Stimulated activated CD8-positive, alpha-beta memory T cell treated with anti-CD3 and anti-CD28 coated beads, Interleukin-4, amount 100 ng/mL, for 1 hour (primary cell): ENCODE results near the gene ME3.

Source experiments
- DNase-seq, 2 donors: peaks; one replicate each; pipeline ENCODE4 v3.0.0-alpha.2; 2020; ENCODE audit warnings: low read depth in 2 of 2, low spot score in 1 of 2

Gene ME3

DNA sequence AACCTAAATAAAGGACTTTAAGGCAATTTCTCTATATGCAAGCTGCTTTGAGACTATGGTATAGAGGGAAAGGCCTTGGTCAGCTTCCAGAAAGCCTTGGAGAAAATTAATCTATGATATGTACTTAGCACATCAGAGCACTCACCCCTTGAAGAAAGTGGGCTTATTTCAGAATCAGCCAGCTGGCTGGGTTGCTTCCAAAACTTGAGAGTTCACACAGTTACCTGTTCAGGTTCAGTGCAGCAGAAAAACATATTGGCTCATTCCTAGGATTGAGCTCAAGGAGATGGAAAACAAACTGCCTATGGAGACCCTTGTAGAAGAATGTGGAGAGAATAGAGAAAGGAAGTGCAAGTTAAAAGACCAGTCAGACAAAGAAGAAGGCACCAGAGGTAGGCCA, 275.1 kb downstream of the ME3 start:
- DNase-seq: no peak

DNA sequence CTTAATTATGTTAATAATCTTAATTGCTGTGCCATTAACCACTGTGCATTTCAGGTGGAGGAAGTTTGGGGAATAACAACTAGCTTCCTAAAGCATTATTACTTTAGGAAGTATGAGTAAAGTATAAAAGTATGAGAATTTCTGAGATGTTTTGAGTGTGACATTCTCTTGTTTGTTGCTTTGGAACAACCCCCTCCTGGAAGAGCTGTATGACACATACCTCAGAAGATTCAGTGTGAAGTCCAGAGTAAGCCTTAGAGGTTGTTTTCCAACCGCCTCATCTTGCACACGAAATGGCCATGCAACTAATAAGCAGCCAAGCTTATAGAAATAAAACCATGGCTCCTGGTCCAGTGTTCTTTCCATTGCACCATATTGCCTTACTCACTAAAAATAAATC, 276.0 kb downstream of the ME3 start:
- DNase-seq: no peak

DNA sequence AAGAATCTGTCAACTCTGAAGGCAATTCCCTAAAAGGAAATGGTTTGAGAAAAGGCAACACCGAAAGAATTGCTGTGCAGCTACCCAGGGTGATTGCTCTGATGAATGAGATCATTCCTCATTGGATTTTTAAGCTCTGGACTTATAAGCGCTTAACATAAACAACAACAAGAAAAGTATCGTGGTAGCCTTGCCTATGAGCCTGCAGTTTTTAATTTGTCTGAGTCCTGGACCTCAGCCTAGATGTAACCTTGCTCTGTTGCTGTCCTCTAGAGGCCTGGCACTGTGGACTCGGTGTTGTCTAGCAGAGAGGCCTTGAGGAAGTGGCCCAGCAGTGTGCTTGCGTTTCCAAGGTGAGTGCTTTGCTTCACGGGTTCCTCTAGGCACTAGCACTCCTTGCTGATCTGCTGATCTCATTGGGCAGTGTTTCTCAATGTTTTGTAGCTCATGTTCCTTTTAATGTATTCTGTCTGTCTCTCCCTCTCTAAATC, 277.3 kb downstream of the ME3 start:
- no peak for DNase-seq
